Fibroblast of skin of left quadriceps (primary cell): Measurements from ENCODE around the gene ELMO2.

Experiments used
- DNase-seq, 2 experiments: peaks; one replicate each; pipeline ENCODE4 v3.0.0-alpha.2; 2013; ENCODE audit warnings: low read depth in 2 of 2

Gene ELMO2

DNA sequence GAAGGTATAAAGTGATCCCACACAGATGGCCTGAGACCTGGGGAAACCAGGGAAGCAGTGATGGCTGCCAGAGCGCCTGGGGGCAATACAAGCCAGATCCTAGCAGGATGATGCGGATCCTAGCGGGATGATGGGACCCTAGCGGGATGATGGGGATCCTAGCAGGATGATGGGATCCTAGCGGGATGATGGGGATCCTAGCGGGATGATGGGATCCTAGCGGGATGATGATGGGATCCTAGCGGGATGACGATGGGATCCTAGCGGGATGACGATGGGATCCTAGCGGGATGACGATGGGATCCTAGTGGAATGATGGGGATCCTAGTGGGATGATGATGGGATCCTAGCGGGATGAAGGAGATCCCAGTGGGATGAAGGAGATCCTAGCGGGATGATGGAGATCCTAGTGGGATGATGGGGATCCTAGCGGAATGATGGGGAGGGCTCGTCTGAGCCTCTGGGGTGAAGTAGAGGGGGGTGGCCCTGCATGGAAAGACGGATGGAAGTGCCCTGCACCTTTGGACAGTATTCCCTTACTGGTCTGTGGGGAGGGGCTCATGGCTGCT, 54.0 kb downstream of the ELMO2 start:
- DNase-seq = no peak

- DNase-seq = no peak
These were observed 54.9 kb downstream of the ELMO2 start for GRCh38 chr20:46351357-46352058.

GRCh38 chr20:46350986-46351267, 55.5 kb downstream of the ELMO2 start:
- DNase-seq = no peak

DNA sequence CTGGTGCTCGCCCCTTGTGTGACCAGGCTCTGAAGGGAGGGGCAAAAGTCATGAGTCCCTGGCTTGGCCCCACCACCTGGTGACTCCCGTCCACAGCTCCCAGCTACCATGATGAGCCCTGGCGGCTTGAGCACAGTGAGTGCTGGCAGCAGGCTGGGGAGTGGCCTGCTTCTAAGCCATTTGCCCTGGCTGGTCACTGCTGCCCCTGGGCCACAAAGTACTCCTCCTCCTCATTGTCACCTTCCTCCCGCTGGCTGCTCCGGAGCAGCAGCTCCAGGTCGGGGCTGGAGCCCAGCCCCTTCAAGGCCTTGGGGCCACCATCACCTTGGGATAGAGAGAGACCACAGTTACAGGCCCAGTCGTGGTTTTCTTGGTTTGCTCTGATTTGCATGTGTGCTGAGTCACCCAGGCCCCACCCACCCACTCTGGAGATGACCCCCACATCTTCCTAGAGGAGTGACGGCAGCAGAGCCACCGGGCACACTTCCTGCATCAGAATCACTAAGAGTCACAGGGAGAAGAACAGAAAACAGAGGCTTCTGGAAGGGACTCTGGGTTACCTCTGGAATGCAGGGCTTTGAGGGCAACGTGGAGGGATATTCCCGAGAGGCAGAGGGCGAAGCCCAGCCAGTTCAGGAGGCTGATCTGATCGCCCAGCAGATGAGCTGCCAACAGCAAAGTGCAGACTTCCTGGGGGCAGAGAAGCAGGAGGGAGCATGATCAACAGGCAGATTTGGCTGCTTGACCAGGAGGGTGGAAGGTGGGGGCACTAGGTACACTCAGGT, 56.0 kb downstream of the ELMO2 start:
- DNase-seq = peak; percentile 48 to 60

GRCh38 chr20:46349742-46350056, 56.7 kb downstream of the ELMO2 start:
- no peak for DNase-seq

- peak in 1 of 2 experiments; percentile 15 for DNase-seq
These were observed 57.2 kb downstream of the ELMO2 start for GRCh38 chr20:46349035-46349741.

- DNase-seq = no peak
These were observed 58.3 kb downstream of the ELMO2 start for GRCh38 chr20:46347841-46348803.

GRCh38 chr20:46346770-46347169, 59.6 kb downstream of the ELMO2 start:
- no peak for DNase-seq

DNA sequence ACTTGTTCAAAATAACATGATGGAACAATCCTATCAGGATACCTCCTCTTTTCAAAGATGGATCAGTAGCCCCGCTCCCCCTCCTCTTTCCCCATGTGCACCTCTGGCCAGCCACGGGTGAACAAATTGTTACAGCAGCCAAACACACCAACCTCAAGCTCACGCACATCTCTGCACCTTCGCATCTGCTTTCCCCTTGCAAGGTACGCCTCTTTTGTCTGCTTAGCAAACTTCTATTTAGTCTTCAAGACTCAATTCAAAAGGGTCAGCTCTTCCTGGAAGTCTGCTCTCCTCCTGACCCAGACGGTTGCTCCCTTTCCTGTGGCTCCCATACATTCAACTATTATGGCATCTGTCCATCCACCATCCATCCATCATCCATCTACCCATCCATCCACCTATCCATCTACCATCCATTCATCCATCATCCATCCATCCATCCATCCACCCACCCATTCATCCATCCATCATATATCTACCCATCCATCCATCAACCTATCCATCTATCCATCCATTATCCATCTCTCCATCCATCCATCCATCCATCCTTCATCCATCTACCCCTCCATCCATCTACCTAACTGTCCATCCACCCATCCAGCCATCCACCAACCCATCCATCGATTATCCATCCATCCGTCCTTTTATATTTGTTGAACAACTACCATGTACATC, 61.8 kb downstream of the ELMO2 start:
- DNase-seq = no peak

- DNase-seq = no peak
These were observed 62.4 kb downstream of the ELMO2 start for GRCh38 chr20:46343975-46344357.

GRCh38 chr20:46343348-46343974, 63.0 kb downstream of the ELMO2 start:
- no peak for DNase-seq

DNA sequence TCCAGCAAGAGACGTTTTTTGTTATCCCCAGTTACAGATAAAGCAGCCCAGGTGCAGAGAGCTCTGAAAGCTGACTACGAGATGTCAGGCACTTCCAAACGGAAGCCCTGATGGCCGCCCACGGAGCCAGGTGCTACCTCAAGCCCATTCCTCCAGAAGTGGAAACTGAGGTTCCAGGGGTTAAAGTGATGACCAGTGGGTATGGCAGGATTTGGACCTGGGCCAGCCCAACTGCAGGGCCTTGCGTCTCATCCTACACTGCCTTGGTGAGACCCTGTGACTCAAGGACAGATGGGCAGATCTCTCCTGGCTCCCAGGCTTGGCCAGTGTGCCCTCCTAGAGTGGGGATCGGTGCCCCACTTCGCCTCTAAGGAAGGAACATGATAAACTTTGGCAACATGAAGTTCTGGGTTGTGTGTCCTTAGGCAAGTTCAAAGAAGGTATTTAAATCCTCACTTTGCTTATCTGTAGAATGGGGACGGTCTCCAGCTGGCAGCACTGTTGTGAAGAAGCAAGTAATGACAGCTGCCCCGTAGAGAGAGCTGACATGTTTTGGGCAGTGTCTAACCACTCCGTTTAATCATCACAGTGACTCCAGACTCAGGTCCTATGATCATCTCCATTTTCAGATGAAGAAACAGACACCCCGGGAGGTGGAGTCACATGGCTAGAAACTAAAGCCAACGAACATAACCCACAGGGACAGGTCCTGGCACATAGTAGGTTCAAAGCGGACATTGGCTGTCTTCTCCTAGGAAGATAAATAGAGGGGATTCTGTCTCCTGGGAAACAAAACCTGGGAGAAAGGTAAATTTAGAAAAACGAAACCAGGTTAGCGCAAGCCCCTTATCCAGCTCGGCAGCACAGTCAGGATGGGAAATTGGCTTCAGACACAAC, 63.7 kb downstream of the ELMO2 start:
- DNase-seq = no peak

GRCh38 chr20:46342010-46342378, 64.4 kb downstream of the ELMO2 start:
- DNase-seq = no peak

GRCh38 chr20:46341074-46342009, 65.1 kb downstream of the ELMO2 start:
- no peak for DNase-seq

- DNase-seq = no peak
These were observed 67.4 kb downstream of the ELMO2 start for GRCh38 chr20:46339037-46339436.

- no peak for DNase-seq
These were observed 69.7 kb downstream of the ELMO2 start for GRCh38 chr20:46336735-46337134.

DNA sequence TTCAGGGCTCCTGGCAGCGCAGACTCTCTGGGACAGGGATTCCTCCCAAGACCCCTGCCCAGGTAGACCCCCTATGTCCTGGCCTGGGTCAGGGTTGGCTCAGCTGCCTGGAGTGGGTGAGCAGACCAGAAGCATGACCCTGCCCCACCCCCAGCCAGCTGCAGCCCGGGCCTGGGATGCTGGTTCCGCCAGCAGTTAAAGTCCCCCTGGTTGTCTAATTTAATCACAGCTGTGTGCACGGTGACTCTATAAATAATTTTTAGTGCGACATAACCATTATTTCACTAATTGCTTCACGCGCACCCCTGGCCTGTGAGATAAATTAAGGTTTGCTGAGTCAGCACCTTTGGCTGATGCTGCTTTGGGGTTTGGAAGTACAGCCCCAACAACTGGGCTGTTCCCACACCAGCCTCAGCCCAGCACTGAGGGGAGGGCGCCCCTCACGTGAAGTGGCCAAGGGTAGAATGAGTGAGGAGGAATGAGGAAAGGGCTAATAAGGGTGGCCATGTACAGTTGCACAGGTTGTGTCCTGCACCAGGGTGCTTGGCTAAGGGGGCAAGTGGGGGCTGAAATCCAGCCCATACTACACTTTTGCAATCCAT, 72.0 kb downstream of the ELMO2 start:
- DNase-seq = no peak
